CD4-positive, alpha-beta T cell treated with Interleukin-21 for 1 hour (primary cell): ENCODE measurements around the gene PPP2R1A.
"Not testable (repeated sequence)": the region's sequence is repeated elsewhere in the genome, so short reads cannot be mapped to it uniquely, and the experiment has no call there.

Experiments
- DNase-seq: peaks from one replicate; pipeline ENCODE4 v3.0.0-alpha.2; 2020

Gene PPP2R1A

DNA sequence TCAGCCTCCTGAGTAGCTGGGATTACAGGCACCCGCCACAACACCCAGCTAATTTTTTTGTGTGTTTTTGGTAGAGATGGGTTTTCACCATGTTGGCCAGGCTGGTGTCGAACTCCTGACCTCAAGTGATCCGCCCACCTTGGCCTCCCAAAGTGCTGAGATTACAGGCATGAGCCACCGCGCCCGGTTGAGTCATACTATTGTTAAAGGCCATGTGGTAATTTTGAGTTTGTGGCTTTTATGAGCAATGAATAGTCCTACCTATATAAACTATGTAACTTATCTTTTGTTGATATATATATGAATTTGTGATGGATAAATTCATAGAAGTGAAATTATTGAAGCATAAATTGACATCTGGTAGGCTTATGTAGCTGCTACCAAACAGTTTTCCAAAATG, 75.7 kb downstream of the PPP2R1A start:
- DNase-seq: not testable (repeated sequence)

DNA sequence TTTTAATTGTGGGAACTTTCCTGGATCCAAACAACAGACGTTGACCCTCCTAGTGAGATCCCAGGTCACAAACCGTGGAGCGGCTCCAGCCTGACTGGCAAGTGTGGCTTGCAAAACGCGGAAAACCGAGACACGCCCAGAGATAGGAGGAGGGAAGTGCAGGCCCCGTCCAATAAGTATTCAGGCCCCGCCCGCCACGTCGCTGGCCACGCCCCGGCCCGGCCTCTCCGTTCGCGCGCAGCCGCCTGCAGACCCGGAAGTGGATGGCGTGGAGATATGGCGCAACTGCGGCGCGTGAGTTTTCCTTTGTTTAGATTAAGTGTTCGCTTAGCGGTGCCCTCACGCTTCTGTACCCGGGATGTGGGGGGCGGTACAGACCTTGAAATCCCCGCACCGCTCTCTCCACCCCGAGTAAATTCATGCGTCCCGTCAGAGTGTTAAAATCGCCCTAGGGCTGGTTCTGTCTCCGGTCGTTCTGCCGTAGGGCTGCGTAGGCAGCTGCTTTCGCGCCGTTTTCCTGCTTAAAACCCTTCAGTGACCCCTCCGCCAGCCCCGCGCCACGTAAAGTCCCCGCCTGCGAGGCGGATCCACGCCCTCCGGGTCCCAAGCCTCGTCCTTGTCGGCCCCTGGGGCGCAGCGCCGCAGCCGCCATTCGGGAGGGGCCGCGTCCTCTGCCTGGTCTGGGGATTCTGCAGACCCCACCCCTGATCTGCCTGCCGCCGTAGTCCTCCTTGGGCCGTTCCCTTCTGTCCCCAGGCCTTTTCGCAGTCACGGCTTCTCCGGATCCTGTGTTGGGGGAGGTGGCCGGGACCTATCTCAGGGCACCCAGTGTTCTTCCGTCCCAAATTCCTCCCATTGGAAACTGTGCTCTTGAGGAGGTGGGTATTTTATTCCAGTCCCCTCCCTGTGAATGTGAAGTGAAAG, 79.7 kb downstream of the PPP2R1A start, which contains the start of gene ZNF766:
Gene ZNF766 (plus strand): TSS at position 250 of the 924 bp plus-strand sequence. CDS start 27 bp downstream, at position 277.
- DNase-seq: peak; percentile 95

DNA sequence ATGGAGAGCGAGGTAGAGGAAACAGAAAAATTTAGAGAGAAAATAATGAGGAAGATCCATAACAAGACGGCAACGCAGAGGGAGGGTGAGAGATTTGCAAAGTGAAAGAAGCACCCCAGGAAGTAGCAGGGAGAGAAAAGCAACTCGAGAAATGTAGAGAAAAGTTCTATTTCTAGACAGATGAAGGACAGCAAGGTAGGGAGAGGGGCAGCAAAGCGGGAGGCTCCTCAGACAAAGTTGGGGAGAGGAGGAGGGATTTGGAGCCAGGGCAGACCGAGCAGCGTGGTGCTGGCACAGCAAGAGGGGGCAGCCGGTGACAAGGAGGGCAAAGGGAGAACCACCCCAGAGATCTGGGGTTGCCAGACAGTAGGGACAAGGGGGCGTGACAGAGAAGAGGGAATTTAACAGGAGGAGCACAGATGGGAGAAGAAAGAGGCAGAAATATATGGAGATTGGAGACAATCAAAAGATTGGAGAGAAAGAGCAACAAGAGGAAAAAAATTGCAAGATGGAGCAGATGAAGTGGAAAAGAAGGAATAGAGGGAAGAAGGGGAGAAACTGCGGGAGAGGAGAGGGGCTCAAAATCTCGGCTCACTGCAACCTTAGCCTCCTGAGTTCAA, 80.5 kb downstream of the PPP2R1A start:
- DNase-seq: peak; percentile 3

DNA sequence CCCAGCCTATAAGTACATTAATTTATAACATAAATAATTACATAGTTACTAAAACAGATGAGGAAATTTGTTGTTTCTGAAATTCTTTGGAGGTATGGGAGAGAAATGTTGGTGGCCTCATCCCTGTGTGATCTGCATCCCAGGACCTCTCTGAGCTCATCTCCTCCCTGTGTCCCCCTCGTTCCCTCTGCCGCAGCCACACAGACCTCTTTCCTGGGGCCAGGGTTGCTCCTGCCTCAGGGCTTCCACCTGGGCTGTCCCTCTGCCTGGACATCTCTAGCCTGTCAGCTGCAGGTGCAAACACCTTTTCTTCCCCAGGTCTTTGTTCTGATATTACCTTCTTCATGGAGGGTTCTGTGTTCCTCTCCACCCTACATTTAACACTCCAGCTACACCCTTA, 83.4 kb downstream of the PPP2R1A start:
- DNase-seq: no peak

DNA sequence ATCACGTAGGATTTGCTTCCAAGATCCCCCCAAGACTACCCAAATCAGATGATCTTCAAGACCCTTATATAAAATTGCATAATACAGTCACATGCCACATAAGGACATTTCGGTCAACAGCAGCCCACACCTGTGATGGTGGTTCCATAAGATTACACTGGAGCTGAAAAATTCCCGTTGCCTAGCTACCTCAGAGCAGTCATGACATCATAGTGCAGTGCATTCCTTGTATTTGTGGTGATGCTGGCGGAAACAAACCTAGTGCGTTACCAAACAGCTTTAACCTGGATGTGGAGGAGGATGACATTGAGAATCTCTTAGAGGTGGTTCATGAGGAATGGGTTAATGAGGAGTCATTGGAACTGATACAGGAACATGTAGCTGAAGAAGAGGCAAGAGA, 84.3 kb downstream of the PPP2R1A start:
- no peak for DNase-seq

DNA sequence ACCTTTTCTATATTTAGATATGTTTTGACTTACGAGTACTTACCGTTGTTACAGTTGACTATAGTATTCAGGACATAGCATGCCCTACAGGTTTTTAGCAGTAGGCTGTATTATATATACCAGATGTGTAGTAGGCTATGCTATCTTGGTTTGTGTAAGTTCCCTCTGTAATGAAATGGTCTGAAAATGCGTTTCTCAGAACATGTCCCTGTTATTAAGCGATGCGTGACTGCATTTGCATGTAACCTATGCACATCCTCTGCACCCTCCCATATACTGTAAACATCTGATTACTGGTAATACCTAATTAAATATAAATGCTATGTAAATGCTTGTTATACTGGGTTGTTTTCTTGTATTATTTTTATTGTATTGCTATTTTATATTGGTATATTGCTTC, 86.1 kb downstream of the PPP2R1A start:
- DNase-seq: no peak

DNA sequence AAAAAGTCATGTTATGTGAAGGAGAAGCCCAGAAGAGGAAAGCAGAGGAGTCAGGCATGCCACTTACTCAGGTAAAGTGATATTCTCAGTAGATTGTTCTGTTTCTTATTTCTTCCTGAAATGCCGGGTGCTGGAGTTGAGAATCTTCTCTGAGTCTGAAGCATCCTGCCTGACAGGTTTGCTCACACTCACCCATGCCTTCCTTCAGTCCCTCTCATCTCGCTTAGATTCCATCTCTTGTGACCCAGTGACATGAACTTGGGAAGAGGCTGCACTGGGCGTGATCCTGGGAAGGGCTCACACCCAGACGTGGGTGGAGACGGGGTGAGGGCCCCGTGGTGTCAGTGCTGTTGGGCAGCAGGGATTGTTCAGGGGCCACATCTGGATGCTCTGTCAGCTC, 87.6 kb downstream of the PPP2R1A start:
- DNase-seq: no peak
